Measurements from ENCODE around the gene ULBP1.
"Not testable (repeated sequence)": the region's sequence is repeated elsewhere in the genome, so short reads cannot be mapped to it uniquely, and the experiment has no call there.

The ULBP1 gene

GRCh38 chr6:149978610-149979009 lies 14.9 kb downstream of the ULBP1 start:
- no peak for DNase-seq

- DNase-seq, result no peak
These were observed 15.6 kb downstream of the ULBP1 start for GRCh38 chr6:149979293-149979692.

- DNase-seq, result no peak
These were observed 19.4 kb downstream of the ULBP1 start for GRCh38 chr6:149983145-149983544.

- no peak for DNase-seq
These were observed 21.0 kb downstream of the ULBP1 start for GRCh38 chr6:149984773-149985172.

GRCh38 chr6:149985481-149985937 lies 21.8 kb downstream of the ULBP1 start:
- DNase-seq, result no peak

- no peak for DNase-seq
These were observed 23.9 kb downstream of the ULBP1 start for GRCh38 chr6:149987602-149988107.

- no peak for DNase-seq
These were observed 25.0 kb downstream of the ULBP1 start for GRCh38 chr6:149988550-149989346.

GRCh38 chr6:149990212-149990660 lies 26.5 kb downstream of the ULBP1 start:
- no peak for DNase-seq

- DNase-seq, result no peak
These were observed 27.1 kb downstream of the ULBP1 start for GRCh38 chr6:149990661-149991471.

- DNase-seq, result not testable (repeated sequence)
These were observed 27.7 kb downstream of the ULBP1 start for GRCh38 chr6:149991472-149991795.

- no peak for DNase-seq
These were observed 28.1 kb downstream of the ULBP1 start for GRCh38 chr6:149991838-149992237.

- no peak for DNase-seq
These were observed 31.6 kb downstream of the ULBP1 start for GRCh38 chr6:149995235-149995750.

GRCh38 chr6:149995971-149996370 lies 32.2 kb downstream of the ULBP1 start:
- DNase-seq, result no peak

- no peak for DNase-seq
These were observed 35.9 kb downstream of the ULBP1 start for GRCh38 chr6:149999636-150000035.

- no peak for DNase-seq
These were observed 37.7 kb downstream of the ULBP1 start for GRCh38 chr6:150001295-150002008.

- DNase-seq, result no peak
These were observed 39.0 kb downstream of the ULBP1 start for GRCh38 chr6:150002710-150003109.

- DNase-seq, result not testable (repeated sequence)
These were observed 39.9 kb downstream of the ULBP1 start for GRCh38 chr6:150003599-150003998.

GRCh38 chr6:150004101-150004782 lies 40.5 kb downstream of the ULBP1 start:
- DNase-seq, result peak in 1 of 2 donors; percentile 33

- DNase-seq, result peak; percentile 86 to 87
These were observed 41.3 kb downstream of the ULBP1 start for GRCh38 chr6:150004783-150005717.

- DNase-seq, result no peak
These were observed 42.3 kb downstream of the ULBP1 start for GRCh38 chr6:150005761-150006651.

All from activated CD4-positive, alpha-beta T cell treated with anti-CD3 and anti-CD28 coated beads for 4 hours (primary cell).